Germinal center (tissue), 1 donor: ENCODE data around the gene OCA2.

Experiments
- DNase-seq: peaks from one replicate; pipeline ENCODE4 v3.0.0; 2012; ENCODE audit warnings: mixed read lengths, low spot score

Gene OCA2

GRCh38 chr15:28103831-28104230 is 4.7 kb upstream of the OCA2 start:
- DNase-seq: no peak

- DNase-seq: no peak
Measured at GRCh38 chr15:28101983-28102441, 2.9 kb upstream of the OCA2 start.

DNA sequence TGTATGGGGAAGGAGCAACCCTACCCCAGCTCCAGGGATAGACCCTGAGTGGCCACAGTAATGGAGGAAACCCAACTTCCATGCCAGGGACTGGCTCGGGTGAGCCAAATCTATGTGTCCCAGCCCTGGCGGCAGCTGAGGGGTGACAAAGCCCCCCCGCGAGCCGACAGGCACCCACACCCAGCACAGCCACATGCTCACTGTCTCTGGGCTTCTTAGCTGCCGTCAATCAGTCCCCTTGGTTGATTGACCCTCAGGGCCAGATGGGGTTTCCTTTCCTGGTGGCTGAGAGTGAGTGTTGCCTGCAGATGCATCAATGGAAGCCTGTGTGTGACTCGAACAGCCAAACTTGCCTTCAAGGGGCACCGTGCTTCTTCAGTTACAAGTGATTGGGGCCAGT is 2.1 kb upstream of the OCA2 start:
- DNase-seq: no peak

GRCh38 chr15:28100516-28101195 is 1.5 kb upstream of the OCA2 start:
- DNase-seq: no peak

DNA sequence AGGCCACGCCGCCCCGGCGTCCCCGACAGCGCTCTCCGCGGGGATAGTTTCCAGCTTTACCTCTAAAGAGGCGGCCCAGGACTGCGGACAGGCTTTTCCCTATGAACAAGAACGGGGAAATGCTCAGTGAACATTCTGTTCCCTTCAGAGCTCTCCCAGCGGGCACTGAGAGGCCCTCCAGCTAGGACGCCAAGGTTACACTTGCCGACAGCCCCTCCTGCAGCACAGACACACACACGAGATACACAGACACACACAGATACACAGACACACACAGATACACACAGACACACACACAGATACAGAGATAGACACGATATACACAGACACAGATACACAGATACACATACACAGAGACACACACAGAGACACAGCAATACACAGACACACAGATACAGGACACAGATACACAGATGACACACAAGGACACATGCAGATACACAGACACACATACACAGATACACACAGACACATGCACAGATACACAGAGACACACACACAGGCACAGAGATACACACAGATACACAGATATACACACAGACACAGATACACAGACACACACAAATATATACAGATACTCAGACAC is 533 bp upstream of the OCA2 start:
- no peak for DNase-seq

DNA sequence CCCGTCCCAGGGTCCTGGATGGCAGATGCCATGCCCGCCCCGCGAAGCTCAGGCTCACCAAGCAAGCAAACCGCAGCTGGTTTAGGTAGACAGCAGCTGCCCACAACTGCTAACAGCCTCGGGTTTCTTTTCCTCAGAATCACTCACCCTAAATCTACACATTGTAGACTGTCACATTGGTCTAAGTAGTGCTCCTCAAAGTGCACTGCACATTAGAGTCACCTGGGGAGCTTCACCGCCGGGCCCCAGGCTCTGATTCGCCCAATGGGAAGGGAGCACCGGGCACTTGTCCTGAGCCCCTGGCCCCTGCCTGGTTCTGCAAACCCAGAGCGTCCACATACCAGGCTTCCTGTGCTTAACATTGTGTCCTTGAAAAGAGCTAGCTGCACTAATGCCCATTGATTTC is 752 bp downstream of the OCA2 start:
- no peak for DNase-seq

DNA sequence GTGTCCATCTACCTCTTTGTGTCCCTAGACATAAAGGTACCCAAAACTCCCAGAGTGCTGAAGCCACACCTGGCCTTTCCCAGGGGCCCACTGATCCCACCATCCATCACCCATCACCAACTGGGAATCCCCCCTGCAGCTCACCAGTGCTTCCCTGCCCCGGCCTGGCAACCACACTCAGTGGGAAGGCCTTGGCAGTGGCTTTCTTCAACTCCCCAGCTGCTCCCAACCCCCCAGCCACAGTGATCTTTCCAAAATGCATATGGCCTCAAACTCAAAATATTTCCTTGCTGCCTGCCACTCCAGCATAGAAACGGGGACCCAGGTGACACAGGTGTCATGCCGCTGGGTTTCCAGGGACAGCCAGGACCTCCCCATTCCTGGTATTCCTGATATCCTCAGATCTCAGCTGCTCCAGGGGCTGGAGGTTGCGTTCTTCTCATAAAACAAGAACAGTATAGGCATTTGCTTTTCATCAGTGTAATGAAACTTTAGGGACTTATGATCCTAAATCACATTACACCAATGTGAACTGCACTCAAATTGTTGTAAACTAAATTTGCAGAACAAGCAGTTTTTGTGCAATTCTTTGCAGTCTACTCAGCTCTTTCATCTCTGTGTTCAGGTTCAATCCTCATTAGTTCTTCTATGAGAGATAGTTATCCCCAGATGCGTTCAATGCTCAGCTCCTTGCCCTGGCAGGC is 1.3 kb downstream of the OCA2 start:
- DNase-seq: no peak

- no peak for DNase-seq
Measured at GRCh38 chr15:28096670-28097431, 2.3 kb downstream of the OCA2 start.

GRCh38 chr15:28096411-28096669 is 2.8 kb downstream of the OCA2 start:
- DNase-seq: no peak

- peak; percentile 28 for DNase-seq
Measured at GRCh38 chr15:28094732-28095521, 4.2 kb downstream of the OCA2 start.

GRCh38 chr15:28093752-28094535 is 5.2 kb downstream of the OCA2 start:
- no peak for DNase-seq

DNA sequence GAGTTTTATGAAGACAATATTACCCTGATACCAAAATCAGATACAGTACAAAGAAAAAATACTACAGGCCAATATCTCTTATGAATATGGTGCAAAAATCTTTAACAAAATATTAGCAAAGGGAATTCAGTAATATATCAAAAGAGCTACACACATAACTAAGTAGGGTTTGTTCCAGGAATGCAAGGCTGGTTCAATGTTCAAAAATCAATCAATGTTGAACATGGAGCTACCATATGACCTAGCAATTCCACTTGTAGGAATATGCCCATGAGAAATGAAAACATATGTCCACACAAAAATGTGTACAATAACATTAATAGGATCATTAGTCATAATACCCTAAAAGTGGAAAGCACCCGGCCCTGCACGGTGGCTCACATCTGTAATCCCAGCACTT is 7.8 kb downstream of the OCA2 start:
- no peak for DNase-seq

- DNase-seq: peak; percentile 67
Measured at GRCh38 chr15:28086175-28086703, 12.9 kb downstream of the OCA2 start.

GRCh38 chr15:28085489-28086174 is 13.5 kb downstream of the OCA2 start:
- DNase-seq: no peak

GRCh38 chr15:28084547-28084946 is 14.6 kb downstream of the OCA2 start:
- DNase-seq: no peak

DNA sequence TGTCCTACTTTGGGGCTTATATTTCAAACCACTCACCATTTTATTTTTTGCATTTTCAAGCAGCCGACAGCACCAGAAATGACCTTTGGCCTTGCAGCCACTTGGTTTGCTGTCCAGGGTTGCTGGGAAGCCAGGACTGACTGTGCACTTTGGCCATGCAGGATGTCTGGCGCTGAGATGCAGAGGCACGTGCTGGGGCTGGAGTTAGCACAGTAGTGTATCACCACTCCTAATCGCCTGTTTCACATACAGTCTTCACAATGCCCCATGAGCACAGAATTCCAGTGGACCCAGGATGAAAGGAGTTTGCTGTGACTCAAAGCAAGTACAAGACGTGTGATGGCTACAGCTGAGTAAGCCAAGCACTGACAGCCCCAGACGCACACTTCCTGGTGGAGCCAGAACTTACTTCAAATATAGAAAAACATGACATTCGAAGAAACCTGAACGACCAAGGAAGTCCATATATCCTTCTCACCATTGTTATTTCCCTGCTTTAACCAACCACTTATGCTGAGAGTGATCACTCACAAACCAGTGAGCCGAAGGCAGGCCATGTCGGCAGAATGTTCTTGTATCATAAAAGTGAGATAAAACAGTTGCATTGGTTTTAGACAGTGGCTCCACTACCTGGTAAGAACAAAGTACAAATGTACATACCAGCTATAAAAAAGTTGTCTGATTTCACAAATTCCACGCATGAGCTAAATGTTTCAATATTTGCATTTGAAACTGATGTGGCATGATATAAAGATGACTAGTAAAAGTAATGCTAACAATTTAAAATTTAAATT is 16.0 kb downstream of the OCA2 start:
- DNase-seq: no peak

DNA sequence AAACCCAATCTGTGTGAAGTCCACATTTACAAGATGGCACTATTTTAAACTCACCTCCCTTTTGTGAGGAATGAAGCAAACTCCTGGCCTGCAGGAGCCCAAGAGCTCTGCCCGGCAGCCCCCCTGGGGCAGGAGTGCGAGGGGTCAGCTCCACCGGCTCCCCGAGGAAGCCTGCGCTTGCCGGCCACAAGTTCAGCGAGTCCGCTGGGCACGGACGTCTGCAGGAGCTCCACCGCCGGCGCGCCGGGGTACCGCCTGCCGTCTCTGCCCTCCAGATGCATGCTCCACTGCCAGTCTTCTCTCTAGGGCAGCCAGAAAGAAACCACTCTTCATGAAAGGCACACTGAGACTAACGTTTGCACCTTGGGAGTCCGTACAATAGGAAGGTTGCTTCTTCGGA is 17.5 kb downstream of the OCA2 start:
- no peak for DNase-seq

DNA sequence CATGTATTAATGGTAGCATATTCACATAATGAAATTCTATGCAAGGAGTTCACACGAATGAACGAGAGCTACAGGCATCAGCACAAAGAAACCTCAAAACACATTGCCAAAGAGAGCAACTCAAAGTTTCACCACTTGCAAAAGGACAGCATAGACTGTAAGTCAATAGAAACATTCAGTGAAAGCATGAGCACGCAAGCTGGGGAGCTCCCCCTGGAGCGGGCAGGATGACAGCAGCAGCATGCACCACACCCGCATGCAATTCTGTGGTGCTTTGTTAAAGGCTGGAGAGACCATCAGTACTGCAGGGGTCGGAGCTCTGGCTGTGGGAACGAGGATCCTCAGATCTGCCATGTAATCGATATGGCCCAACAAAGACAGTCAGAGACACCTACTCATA is 18.7 kb downstream of the OCA2 start:
- DNase-seq: no peak

GRCh38 chr15:28079313-28079969 is 19.7 kb downstream of the OCA2 start:
- no peak for DNase-seq
